HL-60 (cell line): ENCODE measurements around the gene DND1.

Experiments used
- DNase-seq, 2 experiments: peaks; one replicate each; pipeline ENCODE4 v3.0.0-alpha.2; 2010 to 2020; ENCODE audit warnings: low read depth in 1 of 2, low spot score in 1 of 2
- H3K27ac ChIP-seq: fragments of 250-450 bp; sonication (Bioruptor Pico); replicated peaks from 2 replicates; pipeline ENCODE4 v1.5.1; 2020; ENCODE audit warnings: mild to moderate bottlenecking, moderate library complexity
- H3K27me3 ChIP-seq: fragments of 250-450 bp; sonication (Bioruptor Pico); 2 replicates; pipeline ENCODE4 v1.5.1; 2021; ENCODE audit warnings: mild to moderate bottlenecking, moderate library complexity; ENCODE audit not compliant: insufficient read depth, poor library complexity, severe bottlenecking
- H3K4me3 ChIP-seq: replicated peaks from 2 replicates; pipeline ENCODE4 v1.5.1; 2011; ENCODE audit warnings: mild to moderate bottlenecking, control low read depth, low read length; ENCODE audit not compliant: insufficient read depth
- CTCF ChIP-seq: IDR thresholded peaks from one replicate; pipeline ENCODE4 v1.5.1; 2011; ENCODE audit warnings: low read length, control low read depth, inconsistent platforms; ENCODE audit not compliant: insufficient read depth
- GABPA ChIP-seq: IDR thresholded peaks from 2 replicates; pipeline ENCODE4 v1.6.1; 2012; ENCODE audit warnings: low read depth
- POLR2AphosphoS5 ChIP-seq: IDR thresholded peaks from 2 replicates; pipeline ENCODE4 v1.6.1; 2012; ENCODE audit warnings: low read depth
- SPI1 ChIP-seq: IDR thresholded peaks from 2 replicates; pipeline ENCODE4 v1.6.1; 2012; ENCODE audit warnings: low read depth, mild to moderate bottlenecking, borderline replicate concordance
- TF ChIP-seq, protein P1 (sequence below): IDR thresholded peaks from 2 replicates; pipeline ENCODE4 v1.6.1; 2012; ENCODE audit warnings: low read depth; ENCODE audit not compliant: insufficient replicate concordance

The DND1 gene

GRCh38 chr5:140658870-140659269 lies 14.5 kb downstream of the DND1 start:
- no peaks in the 10 kb centered on the region for H3K27me3 ChIP-seq
- no peak for DNase-seq
- TF ChIP-seq, protein P1, sequence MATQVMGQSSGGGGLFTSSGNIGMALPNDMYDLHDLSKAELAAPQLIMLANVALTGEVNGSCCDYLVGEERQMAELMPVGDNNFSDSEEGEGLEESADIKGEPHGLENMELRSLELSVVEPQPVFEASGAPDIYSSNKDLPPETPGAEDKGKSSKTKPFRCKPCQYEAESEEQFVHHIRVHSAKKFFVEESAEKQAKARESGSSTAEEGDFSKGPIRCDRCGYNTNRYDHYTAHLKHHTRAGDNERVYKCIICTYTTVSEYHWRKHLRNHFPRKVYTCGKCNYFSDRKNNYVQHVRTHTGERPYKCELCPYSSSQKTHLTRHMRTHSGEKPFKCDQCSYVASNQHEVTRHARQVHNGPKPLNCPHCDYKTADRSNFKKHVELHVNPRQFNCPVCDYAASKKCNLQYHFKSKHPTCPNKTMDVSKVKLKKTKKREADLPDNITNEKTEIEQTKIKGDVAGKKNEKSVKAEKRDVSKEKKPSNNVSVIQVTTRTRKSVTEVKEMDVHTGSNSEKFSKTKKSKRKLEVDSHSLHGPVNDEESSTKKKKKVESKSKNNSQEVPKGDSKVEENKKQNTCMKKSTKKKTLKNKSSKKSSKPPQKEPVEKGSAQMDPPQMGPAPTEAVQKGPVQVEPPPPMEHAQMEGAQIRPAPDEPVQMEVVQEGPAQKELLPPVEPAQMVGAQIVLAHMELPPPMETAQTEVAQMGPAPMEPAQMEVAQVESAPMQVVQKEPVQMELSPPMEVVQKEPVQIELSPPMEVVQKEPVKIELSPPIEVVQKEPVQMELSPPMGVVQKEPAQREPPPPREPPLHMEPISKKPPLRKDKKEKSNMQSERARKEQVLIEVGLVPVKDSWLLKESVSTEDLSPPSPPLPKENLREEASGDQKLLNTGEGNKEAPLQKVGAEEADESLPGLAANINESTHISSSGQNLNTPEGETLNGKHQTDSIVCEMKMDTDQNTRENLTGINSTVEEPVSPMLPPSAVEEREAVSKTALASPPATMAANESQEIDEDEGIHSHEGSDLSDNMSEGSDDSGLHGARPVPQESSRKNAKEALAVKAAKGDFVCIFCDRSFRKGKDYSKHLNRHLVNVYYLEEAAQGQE, result no peak
- no peak for TF ChIP-seq POLR2AphosphoS5
- TF ChIP-seq GABPA, result no peak
- no peak for TF ChIP-seq SPI1
- TF ChIP-seq CTCF, result no peak
- H3K27ac ChIP-seq, result no peak overlapping the region
- H3K4me3 ChIP-seq, result no peak overlapping the region

- TF ChIP-seq CTCF (no peak), POLR2AphosphoS5 (no peak), SPI1 (no peak), GABPA (no peak)
- TF ChIP-seq, protein P1, result no peak
- Histone ChIP-seq H3K27me3 (no peaks in the 10 kb centered on the region), H3K4me3 (peak overlapping the region; percentile 81), H3K27ac (peak overlapping the region; percentile 79)
- DNase-seq, result no peak
Measured at GRCh38 chr5:140647042-140647419, 26.3 kb downstream of the DND1 start.

GRCh38 chr5:140642718-140643117 lies 30.7 kb downstream of the DND1 start:
- no peak for DNase-seq
- Histone ChIP-seq H3K4me3 (no peak overlapping the region), H3K27me3 (no peaks in the 10 kb centered on the region), H3K27ac (no peak overlapping the region)
- TF ChIP-seq POLR2AphosphoS5 (no peak), GABPA (no peak), SPI1 (no peak), CTCF (no peak)
- TF ChIP-seq, protein P1, result no peak
